Pons (tissue), 1 donor: ENCODE data around the gene CAGE1.
"Not testable (repeated sequence)": the region's sequence is repeated elsewhere in the genome, so short reads cannot be mapped to it uniquely, and the experiment has no call there.

Source experiments
- DNase-seq: peaks from one replicate; pipeline ENCODE4 v3.0.0-alpha.2; 2016; ENCODE audit warnings: low spot score

The CAGE1 gene

DNA sequence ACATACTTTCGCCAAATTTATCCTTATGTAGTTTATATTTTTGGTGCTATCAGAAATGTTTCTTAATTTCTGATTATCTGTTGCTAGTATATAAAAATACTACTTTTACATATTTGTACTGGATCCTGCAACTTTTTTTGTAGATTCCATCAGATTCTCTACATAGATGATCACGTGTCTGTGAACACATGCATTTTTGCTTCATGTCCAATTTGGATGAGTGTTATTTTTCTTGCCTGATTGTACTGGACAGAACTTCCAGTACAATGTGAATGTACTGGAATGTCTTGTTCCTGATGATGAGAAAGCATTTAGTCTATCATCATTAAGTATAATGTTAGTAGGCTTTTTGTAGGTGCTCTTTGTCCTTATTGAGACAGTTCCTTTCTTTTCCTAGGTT lies 51.5 kb downstream of the CAGE1 start:
- no peak for DNase-seq

DNA sequence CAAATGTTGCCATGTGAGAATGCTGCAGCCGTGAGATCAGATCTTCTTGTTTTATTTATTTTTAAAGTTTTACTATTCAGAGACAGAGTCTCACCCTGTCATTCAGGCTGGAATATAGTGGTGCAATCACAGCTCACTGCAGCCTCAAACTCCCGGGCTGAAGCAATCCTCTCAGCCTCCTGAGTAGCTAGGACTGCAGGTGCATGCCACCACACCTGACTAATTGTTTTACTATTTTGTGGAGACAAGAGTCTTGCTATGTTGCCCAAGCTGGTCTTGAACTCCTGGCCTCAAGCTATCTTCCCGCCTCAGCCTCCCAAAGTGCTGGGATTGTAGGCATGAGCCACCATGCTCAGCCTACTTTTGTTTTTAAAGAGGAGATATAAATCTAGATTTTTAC lies 54.0 kb downstream of the CAGE1 start:
- DNase-seq = no peak

DNA sequence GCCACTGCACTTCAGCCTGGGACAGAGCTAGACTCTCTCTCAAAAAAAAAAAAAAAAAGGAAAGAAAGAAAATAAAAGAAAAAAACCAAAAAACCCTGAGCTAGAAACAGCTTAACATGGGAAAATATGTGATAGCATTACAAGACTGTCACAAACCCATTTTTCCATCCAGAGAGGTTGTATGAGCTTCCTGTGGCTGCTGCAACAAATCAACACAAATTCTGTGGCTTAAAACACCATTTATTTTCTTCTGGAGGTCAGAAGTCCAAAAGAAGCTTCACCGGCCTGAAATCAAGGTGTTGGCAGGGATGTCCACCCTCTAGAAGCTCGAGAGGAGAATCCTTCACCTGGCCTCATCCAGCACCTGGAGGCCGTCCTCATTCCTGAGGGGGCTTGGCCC lies 54.9 kb downstream of the CAGE1 start:
- DNase-seq = no peak

DNA sequence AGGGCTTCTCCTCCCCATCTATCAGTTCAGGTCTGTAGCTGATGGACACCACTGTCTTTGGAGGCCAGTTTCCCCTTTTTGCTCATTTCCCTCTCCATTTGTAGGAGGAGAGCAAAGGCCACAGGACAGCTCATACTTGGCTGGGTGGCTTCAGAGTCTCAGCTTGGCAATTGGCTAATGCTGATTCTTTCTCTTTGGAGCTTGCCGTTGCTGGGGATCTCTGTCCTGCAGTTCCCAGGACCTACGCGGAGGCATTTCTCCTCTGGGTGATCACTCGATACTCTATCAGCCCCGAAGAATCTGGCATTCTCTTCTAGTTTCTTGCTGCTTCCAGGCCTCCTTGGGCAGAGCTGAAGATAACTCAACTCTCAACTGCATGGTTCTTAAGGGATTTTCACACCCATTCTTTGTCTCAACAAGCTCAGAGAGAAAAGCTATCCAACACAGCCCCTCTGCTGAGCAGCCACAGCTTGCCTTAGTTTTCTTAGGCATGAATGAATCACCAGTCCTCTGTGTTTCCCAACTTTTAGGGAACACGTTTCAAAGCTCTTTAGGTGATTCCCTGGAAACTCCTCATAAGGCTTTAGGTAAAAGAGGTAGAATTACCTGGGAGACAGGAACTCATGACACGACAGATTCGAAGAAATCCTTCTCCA lies 57.3 kb downstream of the CAGE1 start:
- DNase-seq = no peak

DNA sequence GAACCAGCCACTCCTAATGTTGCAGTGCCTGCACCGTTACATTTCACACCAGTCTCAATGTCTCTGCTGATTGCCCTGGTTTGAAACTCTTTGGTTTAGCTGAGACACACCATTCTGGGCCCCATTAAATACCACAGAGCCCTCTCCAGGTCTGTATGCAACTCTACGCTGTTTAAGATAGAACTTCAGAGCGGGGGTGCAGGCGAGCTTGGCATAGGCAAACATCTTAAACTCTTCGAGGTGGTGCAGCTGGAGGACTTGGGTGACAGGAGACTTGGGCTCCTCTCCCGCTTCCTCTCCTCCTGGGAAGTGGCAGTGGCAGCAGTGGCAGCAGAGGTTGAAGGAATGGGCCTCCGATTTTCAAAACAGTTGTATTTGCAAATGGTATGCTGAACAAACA lies 58.1 kb downstream of the CAGE1 start:
- DNase-seq = no peak

DNA sequence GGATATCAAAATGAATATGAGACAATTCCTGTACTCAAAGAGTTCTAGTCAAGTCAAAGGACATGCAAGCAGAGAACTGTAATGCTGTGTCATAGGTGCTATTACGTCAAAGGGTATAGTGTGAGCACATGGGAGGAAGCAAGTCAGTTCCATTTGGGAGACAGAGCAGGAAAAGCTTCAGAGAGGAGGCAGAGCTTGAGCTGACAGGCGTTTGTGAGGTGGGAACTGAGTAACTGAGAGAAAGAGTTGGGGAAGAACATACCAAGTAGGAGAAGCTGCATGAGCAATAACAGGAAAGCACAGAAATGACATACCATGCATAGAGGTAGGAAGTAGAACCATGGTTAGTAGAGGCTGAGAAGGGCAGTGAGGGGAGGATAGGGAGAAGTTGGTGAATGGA lies 61.3 kb downstream of the CAGE1 start:
- DNase-seq = peak; percentile 25

DNA sequence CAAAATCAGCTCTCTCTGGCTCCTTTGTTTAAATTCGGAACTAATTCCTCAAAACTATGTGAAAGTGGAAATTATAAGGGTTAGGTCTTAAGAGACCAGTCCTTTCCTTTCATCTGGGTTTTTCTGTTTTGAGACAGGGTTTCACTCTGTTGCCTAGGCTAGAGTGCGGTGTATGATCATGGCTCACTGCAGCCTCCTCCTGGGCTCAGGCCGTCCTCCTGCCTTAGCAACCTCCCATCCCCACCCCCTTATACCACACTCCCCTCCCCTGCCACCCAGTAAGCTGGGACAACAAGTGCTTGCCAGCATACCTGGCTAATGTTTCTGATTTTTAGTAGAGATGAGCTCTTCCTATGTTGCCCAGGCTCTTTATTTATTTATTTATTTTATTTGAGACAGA lies 63.8 kb downstream of the CAGE1 start:
- no peak for DNase-seq

DNA sequence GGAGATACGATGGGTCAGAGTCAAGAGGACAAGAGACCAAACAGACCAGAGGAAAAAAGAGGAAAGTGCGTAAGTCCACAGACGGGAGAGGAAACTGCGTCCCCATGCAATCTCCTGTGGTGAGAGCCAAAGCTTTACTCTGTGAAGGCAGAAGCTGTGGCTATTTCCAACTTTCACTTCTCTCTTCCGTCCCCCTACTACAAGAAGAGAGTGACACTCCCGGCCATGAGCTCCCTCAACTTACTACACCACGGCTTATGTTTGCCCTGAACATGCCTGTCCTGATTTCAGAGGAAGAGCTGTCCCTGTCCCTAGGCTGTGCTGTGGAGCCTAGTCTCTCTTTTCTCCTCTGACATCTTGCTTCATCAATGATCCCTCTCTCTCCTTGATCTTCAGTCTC lies 65.0 kb downstream of the CAGE1 start:
- DNase-seq = peak; percentile 85

DNA sequence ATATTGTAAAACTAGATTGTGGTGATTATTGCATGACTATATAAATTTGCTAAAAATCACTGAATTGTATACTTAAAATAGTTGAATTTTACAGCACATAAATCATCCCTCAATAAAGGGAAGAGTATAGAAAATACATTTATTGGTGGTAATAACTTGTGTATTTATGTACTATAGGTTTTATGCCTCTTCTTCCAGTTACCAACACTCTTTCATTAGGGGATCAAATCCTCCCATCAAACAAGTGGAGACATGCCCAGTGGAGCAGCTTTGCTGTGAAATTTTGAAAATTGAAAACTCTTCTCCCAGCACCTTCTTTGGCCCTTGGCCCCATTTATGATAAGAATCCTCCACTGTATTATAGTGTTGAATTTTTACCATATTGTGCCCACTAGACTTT lies 66.5 kb downstream of the CAGE1 start:
- no peak for DNase-seq

DNA sequence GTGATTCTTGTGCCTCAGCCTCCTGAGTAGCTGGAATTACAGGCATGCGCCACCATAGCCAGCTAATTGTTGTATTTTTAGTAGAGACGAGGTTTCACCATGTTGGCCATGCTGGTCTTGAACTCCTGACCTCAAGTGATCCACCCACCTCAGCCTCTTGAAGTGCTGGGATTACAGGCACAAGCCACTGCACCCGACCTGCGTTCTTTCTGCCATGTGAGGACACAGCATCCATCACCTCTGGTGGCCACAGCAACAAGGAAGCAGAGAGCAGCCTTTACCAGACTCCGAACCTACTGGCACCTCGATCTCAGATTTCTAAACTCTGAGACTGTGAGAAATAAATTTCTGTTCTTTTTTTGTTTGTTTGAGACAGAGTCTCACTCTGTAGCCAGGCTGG lies 67.7 kb downstream of the CAGE1 start:
- DNase-seq = not testable (repeated sequence)

DNA sequence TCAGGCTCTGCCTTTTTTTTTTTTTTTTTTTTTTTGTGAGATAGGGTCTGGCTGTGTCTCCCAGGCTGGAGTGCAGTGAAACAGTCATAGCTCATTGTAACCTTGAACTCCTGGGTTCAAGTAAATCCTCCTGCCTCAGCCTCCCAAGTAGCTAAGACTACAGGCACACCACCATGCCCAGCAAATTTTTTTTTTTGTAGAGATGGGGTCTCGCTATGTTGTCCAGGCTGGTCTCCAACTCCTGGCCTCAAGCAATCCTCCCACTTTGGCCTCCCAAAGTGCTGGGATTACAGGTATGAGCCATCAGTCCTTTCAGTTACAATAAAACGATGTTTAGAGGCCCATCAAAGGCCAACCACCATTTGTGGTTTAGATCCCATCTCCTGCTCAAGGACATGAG lies 70.1 kb downstream of the CAGE1 start:
- DNase-seq = not testable (repeated sequence)

DNA sequence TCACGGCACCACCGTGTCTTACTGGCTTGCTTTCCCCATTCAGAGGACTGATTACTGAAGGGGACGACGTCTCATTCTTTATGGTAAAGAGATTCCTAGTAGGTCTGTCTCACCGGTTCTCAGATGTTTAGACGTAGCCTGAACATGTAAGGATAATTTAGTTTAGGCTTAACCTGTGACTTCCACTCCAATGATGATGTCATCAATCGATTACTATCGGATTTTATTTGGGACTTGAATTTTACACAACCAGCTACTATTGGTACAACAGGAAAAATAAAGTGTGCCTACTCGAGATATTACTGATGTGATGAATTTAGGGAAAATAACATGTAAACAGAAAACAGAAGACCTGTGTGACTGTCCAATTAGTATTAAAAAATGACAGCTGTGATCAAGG lies 72.0 kb downstream of the CAGE1 start:
- no peak for DNase-seq

DNA sequence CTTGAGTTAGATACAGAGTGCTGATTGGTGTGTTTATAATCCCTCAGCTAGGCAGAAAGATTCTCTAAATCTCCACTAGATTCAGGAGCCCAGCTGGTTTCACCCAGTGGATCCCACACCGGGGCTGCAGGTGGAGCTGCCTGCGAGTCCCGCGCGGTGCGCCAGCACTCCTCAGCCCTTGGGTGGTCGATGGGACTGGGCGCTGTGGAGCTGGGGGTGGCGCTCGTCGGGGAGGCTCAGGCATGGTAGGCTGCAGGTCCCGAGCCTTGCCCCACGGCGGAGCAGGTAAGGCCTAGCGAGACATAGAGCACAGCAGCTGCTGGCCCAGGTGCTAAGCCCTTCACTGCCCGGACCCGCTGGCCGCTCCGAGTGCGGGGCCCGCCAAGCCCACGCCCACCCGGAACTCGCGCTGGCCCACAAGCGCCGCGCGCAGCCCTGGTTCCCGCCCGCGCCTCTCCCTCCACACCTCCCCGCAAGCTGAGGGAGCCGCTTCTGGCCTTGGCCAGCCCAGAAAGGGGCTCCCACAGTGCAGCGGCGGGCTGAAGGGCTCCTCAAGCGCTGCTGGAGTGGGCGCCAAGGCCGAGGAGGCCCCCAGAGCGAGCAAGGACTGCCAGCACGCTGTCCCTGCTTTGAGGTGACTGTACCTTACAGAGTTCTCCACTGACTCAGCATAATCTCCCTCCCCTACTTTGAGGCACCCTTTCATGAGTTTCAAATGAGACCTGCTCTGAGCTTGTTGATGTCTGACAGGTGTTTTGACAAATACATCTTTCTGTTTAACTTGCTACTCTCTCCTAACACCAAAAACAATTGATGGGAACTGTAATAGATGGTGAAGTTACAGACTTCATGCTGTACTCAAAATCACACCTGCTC lies 72.6 kb downstream of the CAGE1 start:
- no peak for DNase-seq

DNA sequence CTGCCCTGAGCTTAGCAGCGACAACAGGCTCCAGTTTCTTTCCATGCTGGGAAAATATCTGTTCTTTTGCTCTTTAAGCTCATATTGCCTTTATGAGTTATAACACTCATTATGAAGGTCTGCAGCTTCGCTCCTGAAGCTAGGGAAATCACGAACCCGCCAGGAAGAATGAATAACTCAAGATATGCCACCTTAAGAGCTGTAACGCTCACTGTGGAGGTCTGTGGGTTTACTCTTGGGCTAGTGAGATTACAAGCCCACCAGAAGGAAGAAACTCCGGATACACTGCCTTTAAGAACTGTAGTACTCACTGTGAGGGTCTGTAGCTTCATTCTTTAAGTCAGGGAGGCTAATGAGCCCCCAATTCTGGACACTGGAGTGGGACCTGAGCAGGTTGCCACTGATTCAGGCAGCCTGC lies 73.6 kb downstream of the CAGE1 start:
- DNase-seq = no peak

DNA sequence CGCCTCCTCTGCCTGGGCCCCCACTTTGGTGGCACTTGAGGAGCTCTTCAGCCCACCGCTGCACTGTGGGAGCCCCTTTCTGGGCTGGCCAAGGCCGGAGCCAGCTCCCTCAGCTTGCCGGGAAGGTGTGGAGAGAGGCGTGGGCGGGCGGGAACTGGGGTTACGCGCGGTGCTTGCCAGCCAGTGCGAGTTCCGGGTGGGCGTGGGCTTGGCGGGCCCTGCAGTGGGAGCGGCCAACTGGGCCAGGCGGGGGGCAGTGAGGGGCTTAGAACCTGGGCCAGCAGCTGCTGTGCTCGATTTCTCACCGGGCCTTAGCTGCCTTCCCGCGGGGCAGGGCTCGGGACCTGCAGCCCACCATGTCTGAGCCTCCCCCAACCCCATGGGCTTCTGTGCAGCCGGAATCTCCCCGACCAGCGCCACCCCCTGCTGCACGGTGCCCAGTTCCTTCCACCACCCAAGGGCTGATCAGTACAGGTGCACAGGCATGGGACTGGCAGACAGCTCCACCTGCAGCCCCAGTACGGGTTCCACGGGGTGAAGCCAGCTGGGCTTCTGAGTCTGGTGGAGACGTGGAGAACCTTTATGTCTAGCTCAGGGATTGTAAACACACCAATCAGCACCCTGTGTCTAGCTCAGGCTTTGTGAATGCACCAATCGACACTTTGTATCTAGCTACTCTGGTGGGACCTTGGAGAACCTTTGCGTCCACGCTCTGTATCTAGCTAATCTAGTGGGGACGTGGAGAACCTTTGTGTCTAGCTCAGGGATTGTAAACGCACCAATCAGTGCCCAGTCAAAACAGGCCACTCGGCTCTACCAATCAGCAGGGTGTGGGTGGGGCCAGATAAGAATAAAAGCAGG lies 74.2 kb downstream of the CAGE1 start:
- not testable (repeated sequence) for DNase-seq

DNA sequence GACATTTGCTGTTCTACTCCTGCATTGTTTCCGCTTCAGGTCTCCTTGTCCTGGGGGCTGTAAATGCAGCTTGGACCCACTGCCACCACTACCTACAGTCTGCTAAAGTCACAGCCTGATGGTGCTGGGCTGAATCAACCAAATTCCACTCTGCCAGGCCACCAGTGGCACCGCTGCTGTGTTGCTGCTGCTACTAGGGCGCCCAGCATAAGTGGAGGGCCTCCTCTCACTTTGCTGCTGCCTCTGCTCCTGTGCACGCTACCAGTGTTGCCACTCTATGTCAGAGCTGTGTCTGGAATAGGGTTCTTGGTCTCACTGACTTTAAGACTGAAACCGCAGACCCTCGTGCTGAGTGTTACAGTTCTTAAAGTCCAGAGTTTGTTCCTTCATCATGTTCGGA lies 75.1 kb downstream of the CAGE1 start:
- DNase-seq = no peak

DNA sequence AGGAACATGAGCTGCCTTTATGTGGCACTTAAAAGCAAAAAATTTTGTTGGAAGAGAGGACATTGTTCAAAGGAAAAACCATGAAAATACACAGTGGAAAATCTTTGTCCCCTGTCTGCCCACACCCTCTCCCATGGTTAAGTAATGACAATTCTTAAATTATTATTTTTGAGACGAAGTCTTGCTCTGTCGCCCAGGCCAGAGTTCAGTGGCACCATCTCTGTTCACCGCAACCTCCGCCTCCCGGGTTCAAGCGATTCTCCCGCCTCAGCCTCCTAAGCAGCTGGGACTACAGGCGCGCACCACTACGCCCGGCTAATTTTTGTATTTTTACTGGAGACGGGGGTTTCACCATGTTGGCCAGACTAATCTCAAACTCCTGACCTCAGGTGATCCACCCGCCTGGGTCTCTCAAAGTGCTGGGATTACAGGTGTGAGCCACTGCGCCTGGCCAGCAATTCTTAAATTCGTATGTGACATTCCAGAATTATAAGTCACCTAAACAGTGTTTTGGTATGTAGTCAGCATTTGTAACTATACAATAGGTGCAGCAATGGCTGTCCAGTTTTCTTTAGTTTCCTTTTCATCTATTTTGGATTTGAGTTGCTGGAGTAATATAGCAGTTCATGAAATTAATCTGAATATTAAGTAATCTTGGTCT lies 75.9 kb downstream of the CAGE1 start:
- no peak for DNase-seq

DNA sequence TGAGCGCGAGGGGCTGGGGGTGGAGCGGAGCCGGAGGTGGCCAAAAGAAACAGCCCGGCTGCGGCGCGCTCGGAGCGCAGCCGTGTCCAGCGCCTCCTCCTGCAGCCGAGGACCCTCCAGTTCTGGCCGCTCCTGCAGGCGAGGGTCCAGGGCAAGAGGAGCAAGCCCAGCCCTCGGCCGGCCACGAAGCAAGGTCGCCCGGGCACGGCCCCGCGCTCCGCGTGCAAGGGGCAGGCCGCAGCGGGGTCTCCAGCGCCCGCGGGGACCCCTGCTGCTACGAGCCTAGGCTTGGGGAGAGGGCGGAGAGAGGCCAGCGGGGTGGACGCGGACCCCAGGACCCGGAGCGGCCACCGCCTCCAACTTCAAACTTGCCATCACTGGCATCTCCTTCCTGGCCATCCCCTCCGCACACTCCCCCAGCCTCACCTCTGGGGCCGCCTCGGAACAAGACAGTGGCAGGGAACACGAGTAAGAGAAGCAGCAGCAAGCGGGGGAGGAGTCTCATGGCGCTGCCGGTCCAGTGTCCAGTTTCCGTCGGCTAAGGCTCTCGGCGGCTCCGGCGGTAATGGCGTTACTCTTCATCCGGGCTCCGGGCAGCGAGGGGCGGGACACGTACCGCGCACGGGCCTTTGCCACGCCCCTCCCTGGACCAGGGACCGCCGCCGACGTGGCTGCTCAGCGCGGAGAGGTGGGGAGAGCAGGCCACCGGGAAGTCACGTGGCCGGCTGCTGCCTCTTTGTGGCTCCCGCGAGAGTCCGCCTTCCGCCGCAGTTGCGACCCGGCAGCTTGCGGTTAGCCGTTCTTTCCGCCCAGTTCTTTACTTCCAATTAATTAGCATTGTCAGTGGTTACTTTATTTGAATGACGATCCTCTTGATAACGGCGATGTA lies 76.7 kb downstream of the CAGE1 start, which contains the start of gene SSR1:
Gene SSR1 (minus strand): TSS at position 584 of the 889 bp plus-strand sequence. CDS start 79 bp downstream, at position 505.
- peak; percentile 95 for DNase-seq

DNA sequence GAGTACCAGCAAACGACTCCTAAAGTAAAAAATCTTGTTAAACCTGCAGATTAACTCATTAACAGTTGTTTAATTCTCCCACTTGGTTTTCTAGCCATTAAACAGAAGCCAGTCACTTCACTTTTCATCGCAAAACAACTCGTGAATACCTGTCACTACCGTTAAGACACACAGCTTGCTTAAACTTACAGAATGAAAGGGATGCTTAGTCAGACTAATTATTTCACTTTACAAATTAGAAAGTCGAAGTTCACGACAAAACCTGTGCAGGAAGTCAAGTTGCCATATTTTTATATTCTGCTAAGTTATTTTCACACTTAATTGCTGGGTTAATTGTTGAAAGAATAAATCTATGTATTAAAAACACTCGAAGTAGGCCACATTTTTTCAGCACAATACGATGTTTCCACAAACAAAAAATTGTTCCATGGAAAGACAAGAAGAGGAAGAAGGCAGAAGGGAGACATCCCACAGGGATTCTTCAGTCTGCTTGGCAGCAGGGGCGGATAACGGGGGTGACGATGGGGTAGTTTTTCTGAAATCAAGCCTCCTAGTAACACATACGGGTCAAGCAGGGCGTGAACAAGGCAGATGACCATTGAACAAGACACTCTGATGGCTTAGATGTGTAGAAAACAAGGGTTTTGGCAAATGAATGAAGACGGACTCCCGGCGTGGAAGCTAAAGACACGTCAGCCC lies 77.5 kb downstream of the CAGE1 start:
- DNase-seq = peak; percentile 38

DNA sequence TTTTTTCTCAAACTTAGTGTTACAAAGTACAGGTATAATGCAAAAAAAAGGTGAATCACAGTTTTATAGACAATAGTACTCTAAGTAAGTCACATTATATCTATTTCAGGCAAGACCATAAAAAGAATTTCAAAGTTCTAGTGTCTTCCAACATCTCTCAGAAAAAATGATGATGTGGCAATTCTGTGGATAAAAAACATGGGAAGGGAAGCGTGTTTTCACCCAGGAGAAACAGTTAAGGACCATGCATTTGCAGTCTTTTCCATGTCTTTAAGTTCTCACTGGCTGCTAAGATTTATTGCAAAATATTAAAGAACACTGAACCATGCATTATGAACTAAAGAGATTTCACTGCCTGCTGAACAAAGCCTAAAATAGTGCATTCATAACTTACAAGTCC lies 78.4 kb downstream of the CAGE1 start:
- DNase-seq = no peak
